ENCODE results near the gene ZNF217.
"Not testable (repeated sequence)": the region's sequence is repeated elsewhere in the genome, so short reads cannot be mapped to it uniquely, and the experiment has no call there.

Gene ZNF217

GRCh38 chr20:53605401-53605800 lies 11.8 kb upstream of the ZNF217 start:
- not testable (repeated sequence) for H3K4me3 ChIP-seq (ENCODE audit: low read length); H3K36me3 ChIP-seq (ENCODE audit: control insufficient read depth, insufficient read depth, low read length, severe bottlenecking); H3K27me3 ChIP-seq (replicated peaks; ENCODE audit: control insufficient read depth, insufficient read depth, low read length); H3K9me3 ChIP-seq (ENCODE audit: control insufficient read depth, low read length); DNase-seq (ENCODE audit: low read depth); H3K9ac ChIP-seq (ENCODE audit: low read length)
- H3K4me1 ChIP-seq (ENCODE audit: control insufficient read depth, insufficient read depth, low read length) = peaks cover 28% of the 10 kb centered on the region

DNA sequence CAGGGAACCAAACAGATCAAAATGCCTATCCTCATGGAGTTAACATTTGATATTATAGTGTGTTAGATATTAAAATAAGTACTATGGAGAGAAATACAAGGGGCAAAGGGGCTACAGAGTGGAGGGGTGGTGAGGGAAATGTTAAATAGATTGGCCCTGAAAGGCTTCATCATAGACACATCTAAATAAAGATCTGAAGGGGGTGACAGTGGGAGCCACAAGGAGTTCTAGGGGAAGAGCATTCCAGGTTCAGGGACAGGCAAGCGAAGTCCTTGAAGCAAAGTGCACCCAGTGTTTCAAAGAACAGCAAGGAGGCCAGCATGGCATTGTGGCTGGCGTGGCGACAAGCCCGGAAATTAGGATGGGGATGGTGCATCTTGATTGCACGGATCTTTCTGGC lies 11.2 kb upstream of the ZNF217 start:
- not testable (repeated sequence) for DNase-seq (ENCODE audit: low read depth); H3K4me3 ChIP-seq (ENCODE audit: low read length); H3K9ac ChIP-seq (ENCODE audit: low read length); H3K36me3 ChIP-seq (ENCODE audit: control insufficient read depth, insufficient read depth, low read length, severe bottlenecking); H3K27me3 ChIP-seq (replicated peaks; ENCODE audit: control insufficient read depth, insufficient read depth, low read length); H3K9me3 ChIP-seq (ENCODE audit: control insufficient read depth, low read length)
- peaks cover 28% of the 10 kb centered on the region for H3K4me1 ChIP-seq (ENCODE audit: control insufficient read depth, insufficient read depth, low read length)

DNA sequence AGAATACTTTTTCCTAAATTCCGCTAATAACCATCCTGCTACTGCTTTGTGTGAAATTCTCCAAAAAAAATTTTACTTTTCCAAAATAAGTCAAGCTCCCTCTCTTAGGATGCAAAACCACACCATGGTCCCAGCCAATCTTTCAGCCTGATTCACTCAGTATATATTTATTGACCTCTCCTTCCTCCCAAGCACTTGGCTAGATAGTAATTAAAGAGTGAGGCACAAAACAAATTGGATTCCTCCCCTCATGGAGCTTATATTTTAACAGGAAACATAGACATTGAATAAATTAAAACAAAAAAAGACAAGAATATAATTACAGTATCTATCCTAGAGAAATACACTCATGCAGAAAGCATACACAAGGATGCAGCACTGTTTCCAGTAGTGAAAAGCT lies 9.0 kb upstream of the ZNF217 start:
- Histone ChIP-seq H3K4me3 (ENCODE audit: low read length) (no peak overlapping the region), H3K9me3 (ENCODE audit: control insufficient read depth, low read length) (no peaks in the 10 kb centered on the region), H3K36me3 (ENCODE audit: control insufficient read depth, insufficient read depth, low read length, severe bottlenecking) (no peaks in the 10 kb centered on the region), H3K4me1 (ENCODE audit: control insufficient read depth, insufficient read depth, low read length) (peaks cover 15% of the 10 kb centered on the region), H3K9ac (ENCODE audit: low read length) (no peak overlapping the region), H3K27me3 (replicated peaks; ENCODE audit: control insufficient read depth, insufficient read depth, low read length) (no peaks in the 10 kb centered on the region)
- no peak for DNase-seq (ENCODE audit: low read depth)

DNA sequence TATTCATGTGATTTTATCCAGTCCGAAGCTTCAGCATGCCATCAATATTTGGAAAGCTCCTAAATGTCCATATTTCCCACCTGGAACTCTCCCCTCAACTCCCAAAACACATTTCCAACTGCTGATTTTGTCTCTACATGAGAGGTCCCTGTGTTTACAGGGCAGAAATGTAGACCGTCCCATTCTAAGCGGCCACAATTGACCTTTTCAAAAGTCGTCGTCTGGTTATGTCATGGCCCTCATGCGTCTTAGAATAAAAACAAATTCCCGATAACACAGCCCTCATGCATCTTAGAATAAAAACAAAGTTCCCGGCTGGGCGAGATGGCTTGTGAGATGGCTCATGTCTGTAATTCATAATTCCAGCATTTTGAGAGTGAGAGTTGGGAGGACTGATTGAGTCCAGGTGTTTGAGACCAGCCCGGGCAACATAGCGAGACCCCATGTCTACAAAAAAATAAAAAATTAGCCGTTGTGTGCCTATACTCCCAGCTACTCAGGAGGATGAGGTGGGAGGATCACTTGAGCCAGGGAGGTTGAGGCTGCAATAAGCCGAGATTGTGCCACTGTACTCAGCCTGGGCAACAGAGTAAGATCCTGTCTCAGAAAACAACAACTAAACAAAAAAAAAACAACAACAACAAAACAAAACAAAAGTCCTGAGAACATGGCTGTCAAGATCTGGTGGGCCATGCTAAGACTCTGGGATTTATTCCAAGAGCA lies 6.4 kb upstream of the ZNF217 start:
- no peak for DNase-seq (ENCODE audit: low read depth)
- Histone ChIP-seq H3K9me3 (ENCODE audit: control insufficient read depth, low read length) (no peaks in the 10 kb centered on the region), H3K27me3 (replicated peaks; ENCODE audit: control insufficient read depth, insufficient read depth, low read length) (no peaks in the 10 kb centered on the region), H3K36me3 (ENCODE audit: control insufficient read depth, insufficient read depth, low read length, severe bottlenecking) (no peaks in the 10 kb centered on the region), H3K4me1 (ENCODE audit: control insufficient read depth, insufficient read depth, low read length) (peaks cover 25% of the 10 kb centered on the region), H3K9ac (ENCODE audit: low read length) (no peak overlapping the region), H3K4me3 (ENCODE audit: low read length) (no peak overlapping the region)

- no peaks in the 10 kb centered on the region for H3K27me3 ChIP-seq (replicated peaks; ENCODE audit: control insufficient read depth, insufficient read depth, low read length)
- H3K4me1 ChIP-seq (ENCODE audit: control insufficient read depth, insufficient read depth, low read length) = peaks cover 27% of the 10 kb centered on the region
- no peak overlapping the region for H3K4me3 ChIP-seq (ENCODE audit: low read length)
- no peak overlapping the region for H3K9ac ChIP-seq (ENCODE audit: low read length)
- H3K36me3 ChIP-seq (ENCODE audit: control insufficient read depth, insufficient read depth, low read length, severe bottlenecking) = no peaks in the 10 kb centered on the region
- DNase-seq (ENCODE audit: low read depth) = no peak
- no peaks in the 10 kb centered on the region for H3K9me3 ChIP-seq (ENCODE audit: control insufficient read depth, low read length)
Measured at GRCh38 chr20:53599378-53599777, 5.7 kb upstream of the ZNF217 start.

DNA sequence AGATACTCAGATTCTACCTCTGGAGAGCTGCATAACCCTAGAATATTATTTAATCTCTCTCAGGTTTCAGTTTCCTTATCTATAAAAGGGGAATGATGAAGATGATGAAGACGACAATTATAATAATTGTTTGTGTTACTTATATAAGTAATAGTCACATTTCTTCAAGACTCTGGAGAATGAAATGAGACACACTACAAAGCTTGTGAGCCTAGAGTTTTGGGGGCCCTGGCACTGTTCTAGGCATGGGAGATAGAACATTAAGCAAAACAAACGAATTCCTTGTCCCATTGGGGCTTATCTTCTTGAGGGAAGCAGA lies 5.4 kb upstream of the ZNF217 start:
- Histone ChIP-seq H3K4me3 (ENCODE audit: low read length) (no peak overlapping the region), H3K27me3 (replicated peaks; ENCODE audit: control insufficient read depth, insufficient read depth, low read length) (no peaks in the 10 kb centered on the region), H3K9ac (ENCODE audit: low read length) (no peak overlapping the region), H3K4me1 (ENCODE audit: control insufficient read depth, insufficient read depth, low read length) (peaks cover 27% of the 10 kb centered on the region), H3K9me3 (ENCODE audit: control insufficient read depth, low read length) (no peaks in the 10 kb centered on the region), H3K36me3 (ENCODE audit: control insufficient read depth, insufficient read depth, low read length, severe bottlenecking) (no peaks in the 10 kb centered on the region)
- no peak for DNase-seq (ENCODE audit: low read depth)

DNA sequence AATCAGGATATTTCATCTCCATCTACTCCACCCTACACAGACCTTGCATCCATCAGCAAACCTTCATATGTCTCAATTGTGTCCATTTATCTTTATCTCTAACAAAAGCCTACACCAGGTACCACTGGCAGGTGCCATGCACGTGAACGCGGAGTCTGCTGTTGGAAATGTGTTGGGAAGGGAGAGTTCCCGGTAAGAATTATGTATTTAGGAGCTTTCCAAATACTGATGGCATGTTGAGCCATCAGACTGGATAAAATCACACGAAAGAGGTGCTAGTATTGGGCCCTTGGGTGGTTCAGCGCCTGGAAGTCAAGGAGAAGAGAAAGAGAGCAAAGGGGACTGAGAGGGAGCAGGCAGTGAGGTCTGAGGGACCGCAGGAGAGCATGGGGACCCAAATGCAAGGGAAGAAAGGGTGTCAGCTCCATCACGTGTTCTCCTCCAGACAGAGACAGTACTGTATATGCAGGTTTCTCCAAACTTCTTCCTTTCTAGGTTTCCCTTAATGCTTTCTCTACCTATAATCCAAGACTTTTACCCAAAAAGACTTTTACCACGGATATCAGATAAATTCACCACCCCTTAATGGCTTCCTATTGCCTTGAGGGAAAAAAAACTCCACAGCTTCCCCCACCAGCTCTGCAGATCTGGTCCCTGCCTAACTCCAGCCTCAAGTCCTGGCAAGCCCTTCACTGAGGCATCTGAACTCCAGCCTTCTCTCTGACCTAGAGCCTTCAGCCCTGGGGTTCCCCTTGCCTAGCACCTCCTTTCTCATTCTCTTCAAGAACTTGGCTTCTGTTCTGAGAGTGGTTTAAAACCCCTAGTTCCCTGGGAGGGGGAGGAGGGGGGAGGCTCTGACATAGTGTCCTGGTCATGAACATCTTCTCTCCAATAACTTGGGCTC lies 4.8 kb upstream of the ZNF217 start:
- no peaks in the 10 kb centered on the region for H3K27me3 ChIP-seq (replicated peaks; ENCODE audit: control insufficient read depth, insufficient read depth, low read length)
- no peak overlapping the region for H3K9ac ChIP-seq (ENCODE audit: low read length)
- no peak overlapping the region for H3K4me3 ChIP-seq (ENCODE audit: low read length)
- H3K36me3 ChIP-seq (ENCODE audit: control insufficient read depth, insufficient read depth, low read length, severe bottlenecking) = no peaks in the 10 kb centered on the region
- H3K4me1 ChIP-seq (ENCODE audit: control insufficient read depth, insufficient read depth, low read length) = peaks cover 27% of the 10 kb centered on the region
- no peak for DNase-seq (ENCODE audit: low read depth)
- no peaks in the 10 kb centered on the region for H3K9me3 ChIP-seq (ENCODE audit: control insufficient read depth, low read length)

DNA sequence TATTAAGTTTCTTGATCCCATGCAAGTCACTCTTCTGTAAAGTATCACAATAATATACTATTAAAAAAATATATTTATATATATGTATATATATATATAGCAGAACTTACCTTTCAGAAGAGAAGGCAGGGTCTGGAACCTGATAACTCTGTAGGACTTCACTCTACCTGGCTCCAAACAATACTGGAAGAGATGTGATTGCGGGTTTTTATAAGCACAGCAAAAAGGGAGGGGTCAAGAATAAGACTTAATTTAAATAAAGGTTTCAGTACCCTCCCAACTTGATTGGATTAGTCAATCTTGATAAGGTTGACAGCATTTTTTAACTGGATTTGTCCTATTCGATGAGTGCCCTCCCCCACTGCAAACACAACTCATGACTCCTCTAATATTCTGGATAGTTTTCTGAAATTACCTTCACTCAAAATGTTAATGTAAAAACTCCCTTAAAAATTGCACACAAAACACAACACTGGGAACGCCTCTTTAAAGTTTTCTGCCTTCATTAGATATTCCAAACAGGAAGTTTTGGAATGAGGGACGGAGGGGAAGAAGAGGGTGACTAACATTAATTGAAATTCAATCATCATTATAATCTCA lies 4.0 kb upstream of the ZNF217 start:
- no peaks in the 10 kb centered on the region for H3K27me3 ChIP-seq (replicated peaks; ENCODE audit: control insufficient read depth, insufficient read depth, low read length)
- no peaks in the 10 kb centered on the region for H3K9me3 ChIP-seq (ENCODE audit: control insufficient read depth, low read length)
- no peak overlapping the region for H3K4me3 ChIP-seq (ENCODE audit: low read length)
- H3K9ac ChIP-seq (ENCODE audit: low read length) = no peak overlapping the region
- DNase-seq (ENCODE audit: low read depth) = no peak
- peaks cover 27% of the 10 kb centered on the region for H3K4me1 ChIP-seq (ENCODE audit: control insufficient read depth, insufficient read depth, low read length)
- no peaks in the 10 kb centered on the region for H3K36me3 ChIP-seq (ENCODE audit: control insufficient read depth, insufficient read depth, low read length, severe bottlenecking)

GRCh38 chr20:53597030-53597482 lies 3.4 kb upstream of the ZNF217 start:
- Histone ChIP-seq H3K4me1 (ENCODE audit: control insufficient read depth, insufficient read depth, low read length) (peaks cover 27% of the 10 kb centered on the region), H3K27me3 (replicated peaks; ENCODE audit: control insufficient read depth, insufficient read depth, low read length) (no peaks in the 10 kb centered on the region), H3K36me3 (ENCODE audit: control insufficient read depth, insufficient read depth, low read length, severe bottlenecking) (no peaks in the 10 kb centered on the region), H3K9me3 (ENCODE audit: control insufficient read depth, low read length) (no peaks in the 10 kb centered on the region), H3K4me3 (ENCODE audit: low read length) (peak overlapping the region; percentile 87), H3K9ac (ENCODE audit: low read length) (peak overlapping the region; percentile 95)
- no peak for DNase-seq (ENCODE audit: low read depth)

DNA sequence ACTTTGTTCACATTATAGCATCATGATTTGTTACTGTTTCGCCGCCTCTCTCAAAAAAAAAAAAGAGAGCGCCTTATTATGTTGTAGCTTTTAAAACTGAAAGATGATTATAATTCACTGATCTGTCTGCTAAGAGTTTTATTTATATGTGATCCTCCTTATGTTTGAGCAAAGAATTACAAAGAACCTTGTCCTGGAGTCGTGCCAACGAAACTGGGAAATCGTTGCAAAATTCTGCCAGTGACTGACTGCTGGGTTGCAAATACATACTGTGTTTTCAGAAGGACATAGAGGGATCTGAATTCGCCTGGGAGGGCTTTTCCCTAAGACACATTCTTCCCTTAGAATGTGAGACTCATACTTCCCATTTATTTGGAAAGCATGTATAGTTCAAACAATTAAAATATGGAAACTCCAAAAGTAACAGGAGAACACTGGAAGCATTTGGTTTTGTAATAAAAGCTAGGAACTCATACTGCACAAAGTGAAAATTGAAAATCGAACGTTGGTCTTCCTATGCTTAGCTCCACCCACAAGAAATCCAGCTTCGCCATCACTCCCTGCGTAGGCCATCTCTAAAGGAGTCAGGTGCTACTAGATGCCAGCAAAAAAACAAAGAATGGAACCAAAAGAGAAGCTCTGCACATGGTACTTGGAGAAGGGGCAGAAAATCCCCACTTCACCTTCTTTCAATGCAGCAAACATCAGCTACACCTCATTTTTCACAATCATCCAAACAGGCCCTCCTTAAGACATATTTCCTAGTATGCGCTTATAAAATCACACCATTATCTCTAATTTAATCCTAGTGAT lies 2.8 kb upstream of the ZNF217 start:
- not testable (repeated sequence) for H3K36me3 ChIP-seq (ENCODE audit: control insufficient read depth, insufficient read depth, low read length, severe bottlenecking); H3K27me3 ChIP-seq (replicated peaks; ENCODE audit: control insufficient read depth, insufficient read depth, low read length); H3K9me3 ChIP-seq (ENCODE audit: control insufficient read depth, low read length)
- peaks cover 27% of the 10 kb centered on the region for H3K4me1 ChIP-seq (ENCODE audit: control insufficient read depth, insufficient read depth, low read length)
- peak overlapping the region; percentile 95 for H3K9ac ChIP-seq (ENCODE audit: low read length)
- peak overlapping the region; percentile 87 for H3K4me3 ChIP-seq (ENCODE audit: low read length)
- peak; percentile 59 for DNase-seq (ENCODE audit: low read depth)

DNA sequence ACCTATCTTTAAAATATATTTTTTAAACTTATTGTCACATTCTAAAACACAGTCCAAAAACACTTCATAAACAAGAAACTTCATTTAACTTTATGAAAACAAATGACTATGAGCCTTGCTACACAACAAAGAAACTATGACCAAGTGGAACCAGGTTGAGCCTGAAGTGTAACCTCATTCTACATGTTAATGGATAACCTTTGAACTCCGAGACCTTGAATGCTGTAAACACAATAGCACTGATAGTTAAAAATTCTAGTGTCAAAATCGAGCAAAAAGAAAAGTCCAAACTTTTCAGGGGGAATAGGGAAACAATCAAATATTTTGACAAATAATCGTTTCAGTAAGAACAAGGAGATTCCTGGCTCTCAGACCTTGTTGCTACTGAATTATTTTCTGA lies 2.1 kb upstream of the ZNF217 start:
- DNase-seq (ENCODE audit: low read depth); H3K9me3 ChIP-seq (ENCODE audit: control insufficient read depth, low read length); H3K27me3 ChIP-seq (replicated peaks; ENCODE audit: control insufficient read depth, insufficient read depth, low read length); H3K36me3 ChIP-seq (ENCODE audit: control insufficient read depth, insufficient read depth, low read length, severe bottlenecking): not testable (repeated sequence)
- peak overlapping the region; percentile 87 for H3K4me3 ChIP-seq (ENCODE audit: low read length)
- H3K4me1 ChIP-seq (ENCODE audit: control insufficient read depth, insufficient read depth, low read length) = peaks cover 24% of the 10 kb centered on the region
- H3K9ac ChIP-seq (ENCODE audit: low read length) = peak overlapping the region; percentile 95

Measured in adipocyte (in vitro differentiated cells).